Frontal cortex (tissue), 4 donors: ENCODE measurements around the gene RETREG3. TPM values are rescaled to one million over a fixed set of nuclear protein-coding genes. Genes with fewer than 3 reads are reported as not detected.
"Not testable (repeated sequence)": the region's sequence is repeated elsewhere in the genome, so short reads cannot be mapped to it uniquely, and the experiment has no call there.

Source experiments
- DNase-seq, 2 donors: peaks; one replicate each; pipeline ENCODE4 v3.0.0; 2012; ENCODE audit warnings: low spot score in 2 of 2
- FAIRE-seq: peaks from 2 replicates; lab custom pipeline; 2012; peaks lifted over from hg19 to GRCh38; lab: Jason Lieb, UNC
- total RNA-seq: library from RNA; depleted of rRNA; stranded (reverse); fragments of >200 nt; gene quantifications from one replicate; pipeline ENCODE4 v1.2.3, GENCODE V29; 2014
- donor health status: control.
- donor health status: control.
- donor health status: control.

The RETREG3 gene
- total RNA-seq, 1 donor from 2014 or later: 59.5 TPM

- DNase-seq: no peak
- no peak for FAIRE-seq
These were observed 32.0 kb downstream of the RETREG3 start for GRCh38 chr17:42577140-42577531.

GRCh38 chr17:42574463-42574862 is 34.7 kb downstream of the RETREG3 start:
- no peak for FAIRE-seq

GRCh38 chr17:42573095-42573494 is 36.1 kb downstream of the RETREG3 start:
- DNase-seq (no peak), FAIRE-seq (no peak)

More at GRCh38 chr17:42574463-42574862, 34.7 kb downstream of the RETREG3 start:
- no peak for DNase-seq

GRCh38 chr17:42571435-42572225 is 37.5 kb downstream of the RETREG3 start:
- DNase-seq (no peak), FAIRE-seq (no peak)

DNA sequence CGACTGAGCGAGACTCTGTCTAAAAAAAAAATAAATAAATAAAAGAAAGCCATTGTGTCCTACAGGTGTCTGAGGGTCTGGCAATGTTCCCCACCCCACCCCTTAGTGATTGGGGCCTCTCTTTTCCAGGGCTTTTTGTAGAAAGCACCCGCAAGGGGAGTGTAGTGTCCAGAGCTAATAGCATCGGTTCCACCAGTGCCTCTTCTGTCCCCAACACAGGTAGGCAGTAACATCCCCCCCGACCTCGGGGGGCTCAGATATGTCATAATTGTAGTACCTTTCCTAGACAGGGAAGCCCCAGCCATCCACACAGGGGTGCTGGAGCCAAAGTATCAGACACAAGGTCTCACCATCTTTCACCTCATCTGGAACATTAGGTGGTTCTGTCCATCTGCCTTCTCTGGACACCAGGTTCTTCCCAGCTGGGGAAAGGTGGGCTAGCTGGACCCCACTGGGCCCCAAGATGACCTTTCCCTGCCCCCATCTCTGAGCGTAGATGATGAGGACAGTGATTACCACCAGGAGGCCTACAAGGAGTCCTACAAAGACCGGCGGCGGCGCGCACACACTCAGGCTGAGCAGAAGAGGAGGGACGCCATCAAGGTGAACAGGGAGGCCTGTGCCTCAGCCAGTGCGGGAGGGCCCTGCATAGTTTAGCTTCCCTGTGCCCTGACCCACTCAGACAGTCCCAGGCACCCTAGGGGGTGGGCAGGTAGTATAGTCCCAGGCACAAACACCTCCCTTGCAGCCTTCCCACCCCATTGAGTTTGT is 40.6 kb downstream of the RETREG3 start:
- FAIRE-seq (no peak), DNase-seq (no peak)

DNA sequence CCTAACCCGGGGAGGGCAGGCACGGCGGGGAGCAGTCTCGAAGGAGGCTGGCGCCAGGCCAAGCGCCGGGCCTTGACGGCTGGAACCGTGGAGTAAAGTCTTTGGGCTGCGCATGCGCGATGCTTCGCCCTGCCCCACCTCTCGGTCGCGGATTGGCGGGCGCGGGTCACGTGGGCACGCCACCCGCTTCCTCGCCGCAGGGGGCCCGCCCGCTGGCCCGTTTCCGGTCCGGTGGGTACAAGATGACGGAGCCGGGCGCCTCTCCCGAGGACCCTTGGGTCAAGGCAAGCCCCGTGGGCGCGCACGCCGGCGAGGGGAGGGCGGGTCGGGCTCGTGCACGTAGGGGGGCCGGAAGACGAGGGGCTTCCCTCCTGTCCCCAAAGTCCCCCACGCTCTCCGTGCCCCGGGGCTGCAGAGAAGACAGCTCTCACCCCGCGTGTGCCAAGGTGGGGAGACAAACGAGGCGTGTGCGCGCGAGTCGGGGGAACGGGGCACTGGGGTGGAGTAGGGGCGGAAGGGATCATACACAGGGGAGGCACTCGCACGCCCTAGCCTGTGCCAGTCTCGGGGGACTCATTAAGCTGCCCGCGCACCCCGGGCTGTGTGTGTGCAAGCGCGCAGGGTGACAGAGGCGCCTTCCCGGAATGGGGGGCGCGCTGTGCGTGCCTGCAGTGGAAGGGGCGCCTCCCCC is 42.1 kb downstream of the RETREG3 start, which contains the start of gene MLX:
TSS of gene MLX (plus strand) at position 218 of the 691 bp plus-strand sequence. CDS start at position 243, 25 bp downstream.
- peak; percentile 98 to 99 for DNase-seq
- no peak for FAIRE-seq

DNA sequence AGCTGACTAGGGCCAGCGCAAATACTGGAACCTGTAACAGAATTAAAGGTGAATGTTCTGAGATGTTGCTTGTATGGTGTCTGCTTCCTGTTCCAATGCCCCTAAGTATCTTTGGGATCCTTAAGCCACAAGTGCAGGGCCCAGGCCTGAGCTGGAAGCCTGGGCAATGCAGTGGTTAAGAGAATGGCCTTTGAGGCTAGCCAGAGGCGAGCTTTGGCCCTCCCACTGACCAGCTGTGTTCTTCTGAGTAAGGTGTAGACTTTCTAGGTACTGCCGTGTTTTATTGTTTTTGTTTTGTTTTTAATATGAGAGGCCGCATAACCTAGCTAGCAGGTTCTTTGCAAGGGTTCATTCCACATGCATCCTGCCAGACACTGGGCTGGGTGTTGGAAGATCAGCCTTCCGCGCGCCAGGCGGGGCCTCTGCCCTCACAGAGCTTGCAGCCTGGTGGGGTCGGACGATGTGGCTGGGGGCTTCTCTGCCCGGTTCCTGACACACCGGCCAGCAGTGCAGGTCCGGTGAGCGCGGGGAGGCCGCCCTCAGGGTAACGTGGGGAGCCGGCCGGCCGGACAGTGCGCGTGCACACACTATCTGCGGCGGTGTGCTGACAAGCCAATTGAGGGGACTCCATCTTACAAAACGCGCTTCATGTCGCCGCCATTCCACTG is 42.8 kb downstream of the RETREG3 start:
- no peak for FAIRE-seq
- no peak for DNase-seq

DNA sequence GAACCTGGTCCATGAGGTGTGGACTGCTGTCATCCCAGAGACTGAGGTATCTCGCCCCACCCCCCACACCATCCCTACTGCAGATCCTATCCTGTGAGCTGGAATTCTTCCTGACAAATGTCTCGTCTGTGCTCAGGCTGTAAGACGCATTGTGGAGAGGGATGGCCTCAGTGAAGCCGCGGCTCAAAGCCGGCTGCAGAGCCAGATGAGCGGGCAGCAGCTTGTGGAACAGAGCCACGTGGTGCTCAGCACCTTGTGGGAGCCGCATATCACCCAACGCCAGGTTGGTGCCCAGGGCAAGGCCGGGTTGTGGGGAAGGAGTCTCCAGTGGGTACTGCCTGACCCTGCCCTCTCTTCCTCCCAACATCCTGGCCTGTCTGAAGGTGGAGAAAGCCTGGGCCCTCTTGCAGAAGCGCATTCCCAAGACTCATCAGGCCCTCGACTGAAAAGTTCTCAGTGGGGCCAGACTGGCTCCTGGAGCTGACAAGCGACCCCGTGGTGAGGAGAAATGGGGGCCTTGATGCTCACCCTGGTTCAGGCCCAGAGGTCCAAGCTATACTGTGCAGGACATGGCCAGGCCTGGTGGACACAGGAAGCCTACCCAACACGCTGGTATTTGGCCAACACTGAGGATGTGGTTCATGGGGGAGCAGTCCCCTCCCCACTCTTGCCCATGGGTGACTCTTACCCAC is 43.5 kb downstream of the RETREG3 start:
- FAIRE-seq (no peak), DNase-seq (no peak)

DNA sequence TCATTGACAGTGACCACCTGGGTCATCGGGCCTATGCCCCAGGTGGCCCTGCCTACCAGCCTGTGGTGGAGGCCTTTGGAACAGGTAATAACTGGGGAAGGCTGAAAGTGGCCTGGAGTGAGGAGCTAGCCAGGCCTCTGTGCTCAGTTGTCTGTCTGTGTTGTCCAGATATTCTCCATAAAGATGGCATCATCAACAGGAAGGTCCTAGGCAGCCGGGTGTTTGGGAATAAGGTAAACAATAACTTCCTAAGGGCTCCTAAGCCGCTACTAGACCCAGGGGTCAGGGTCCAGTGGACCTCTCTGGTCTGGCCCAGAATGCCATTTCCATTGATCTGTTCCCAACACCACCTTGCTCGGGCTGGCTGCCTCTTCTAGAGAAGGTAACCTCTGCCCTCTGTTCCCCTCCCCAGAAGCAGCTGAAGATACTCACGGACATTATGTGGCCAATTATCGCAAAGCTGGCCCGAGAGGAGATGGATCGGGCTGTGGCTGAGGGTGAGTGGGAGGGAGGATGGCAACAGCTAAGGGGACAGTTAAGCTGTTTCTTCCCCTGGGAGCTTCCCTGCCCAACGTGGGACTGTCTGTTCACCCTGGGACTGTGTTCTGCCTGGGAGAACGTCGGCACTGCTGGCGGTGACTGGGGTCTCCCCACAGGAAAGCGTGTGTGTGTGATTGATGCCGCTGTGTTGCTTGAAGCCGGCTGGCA is 44.2 kb downstream of the RETREG3 start:
- no peak for FAIRE-seq

DNA sequence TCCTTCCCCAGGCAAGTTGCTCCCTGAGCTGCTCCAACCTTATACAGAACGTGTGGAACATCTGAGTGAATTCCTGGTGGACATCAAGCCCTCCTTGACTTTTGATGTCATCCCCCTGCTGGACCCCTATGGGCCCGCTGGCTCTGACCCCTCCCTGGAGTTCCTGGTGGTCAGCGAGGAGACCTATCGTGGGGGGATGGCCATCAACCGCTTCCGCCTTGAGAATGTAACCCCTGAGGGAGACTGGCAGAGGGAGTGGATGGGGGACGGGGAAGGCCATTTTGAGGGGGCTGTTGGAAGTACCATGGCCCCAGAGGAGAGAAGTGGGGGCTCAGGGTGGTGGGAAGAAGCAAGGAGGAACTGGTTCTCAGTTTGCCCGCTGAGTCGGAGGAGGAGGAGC is 45.2 kb downstream of the RETREG3 start:
- no peak for FAIRE-seq
- DNase-seq: no peak

More for the DNA sequence above, 44.2 kb downstream of the RETREG3 start:
- no peak for DNase-seq

- DNase-seq (no peak), FAIRE-seq (no peak)
These were observed 45.6 kb downstream of the RETREG3 start for GRCh38 chr17:42563543-42563942.

- no peak for DNase-seq
- no peak for FAIRE-seq
These were observed 46.0 kb downstream of the RETREG3 start for GRCh38 chr17:42563143-42563509.

DNA sequence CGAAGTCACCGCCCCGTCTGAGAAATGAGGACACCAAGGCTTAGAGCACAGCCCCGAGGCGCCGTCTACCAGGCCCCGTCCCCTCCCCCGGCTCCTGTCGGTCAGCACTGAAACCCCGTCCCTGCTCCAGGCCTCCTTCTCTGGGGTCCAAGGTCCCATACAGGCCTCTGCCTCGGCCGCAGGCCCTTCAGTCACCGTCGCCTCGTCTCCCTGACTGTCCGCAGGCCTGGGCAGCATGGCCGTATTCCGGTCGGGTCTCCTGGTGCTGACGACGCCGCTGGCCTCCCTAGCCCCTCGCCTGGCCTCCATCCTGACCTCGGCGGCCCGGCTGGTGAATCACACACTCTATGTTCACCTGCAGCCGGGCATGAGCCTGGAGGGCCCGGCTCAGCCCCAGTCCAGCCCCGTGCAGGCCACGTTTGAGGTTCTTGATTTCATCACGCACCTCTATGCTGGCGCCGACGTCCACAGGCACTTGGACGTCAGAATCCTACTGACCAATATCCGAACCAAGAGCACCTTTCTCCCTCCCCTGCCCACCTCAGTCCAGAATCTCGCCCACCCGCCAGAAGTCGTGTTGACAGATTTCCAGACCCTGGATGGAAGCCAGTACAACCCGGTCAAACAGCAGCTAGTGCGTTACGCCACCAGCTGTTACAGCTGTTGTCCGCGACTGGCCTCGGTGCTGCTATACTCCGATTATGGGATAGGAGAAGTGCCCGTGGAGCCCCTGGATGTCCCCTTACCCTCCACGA is 46.6 kb downstream of the RETREG3 start:
- peak in 1 of 2 donors; percentile 52 for DNase-seq
- no peak for FAIRE-seq

GRCh38 chr17:42561897-42562387 is 47.2 kb downstream of the RETREG3 start, which contains the start of gene COASY:
COASY (plus strand) TSS chr17:42562148; CDS start chr17:42562623, 475 bp downstream.
- FAIRE-seq (no peak), DNase-seq (peak; percentile 94 to 99)

GRCh38 chr17:42560246-42560645 is 48.9 kb downstream of the RETREG3 start:
- no peak for DNase-seq

DNA sequence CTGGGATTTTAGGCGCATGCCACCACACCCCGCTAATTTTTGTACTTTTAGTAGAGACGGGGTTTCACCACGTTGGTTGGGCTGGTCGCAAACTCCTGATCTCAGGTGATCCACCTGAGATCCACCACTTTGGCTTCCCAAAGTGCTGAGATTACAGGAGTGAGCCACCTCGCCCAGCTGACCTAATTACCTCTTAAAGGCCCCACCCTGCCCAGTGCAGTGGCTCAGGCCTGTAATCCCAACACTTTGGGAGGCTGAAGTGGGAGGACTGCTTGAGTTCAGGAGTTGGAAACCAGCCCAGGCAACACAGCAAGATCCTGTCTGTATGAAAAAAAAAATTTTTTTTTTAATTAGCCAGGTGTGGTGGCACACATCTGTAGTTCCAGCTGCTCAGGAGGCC is 50.1 kb downstream of the RETREG3 start:
- FAIRE-seq: no peak
- DNase-seq: no peak

More at GRCh38 chr17:42560246-42560645, 48.9 kb downstream of the RETREG3 start:
- FAIRE-seq: no peak

GRCh38 chr17:42555961-42556617 is 53.1 kb downstream of the RETREG3 start:
- not testable (repeated sequence) for FAIRE-seq, DNase-seq
